Measurements from ENCODE around the gene GALNTL6. TPM values are rescaled to one million over a fixed set of nuclear protein-coding genes. Genes with fewer than 3 reads are reported as not detected.

Gene GALNTL6
- total RNA-seq, 1 experiment from 2014 or later: not detected

- TF ChIP-seq CTCF (conservative IDR thresholded peaks at IDR 0.05) (no peak), EZH2 (IDR thresholded peaks at IDR 0.05; ENCODE audit: low read depth) (no peak)
- no TSS peak for BruUV-seq (replicated peaks)
- Histone ChIP-seq H3K4me1 (replicated peaks; ENCODE audit: insufficient read depth) (peaks cover 31% of the 10 kb centered on the region), H3K27me3 (ENCODE audit: insufficient read depth, low read depth) (no peaks in the 10 kb centered on the region), H3K79me2 (ENCODE audit: low read depth) (no peaks in the 10 kb centered on the region), H3K9me2 (ENCODE audit: insufficient read depth) (no peaks in the 10 kb centered on the region), H3K4me2 (no peak overlapping the region), H3K9me3 (ENCODE audit: insufficient read depth, low read depth) (peaks cover 4% of the 10 kb centered on the region; the same call in 1 of the 2 replicates), H3K36me3 (ENCODE audit: low read depth) (no peaks in the 10 kb centered on the region), H3F3A (ENCODE audit: insufficient read depth, low read depth) (peaks cover 10% of the 10 kb centered on the region), H3K4me3 (no peak overlapping the region), H2AFZ (no peak overlapping the region), H3K27ac (no peak overlapping the region), H4K20me1 (ENCODE audit: insufficient read depth) (no peaks in the 10 kb centered on the region)
- intact Hi-C loops (cut with micrococcal nuclease; ENCODE audit: unreplicated experiment): no loop called here
- ChIA-PET CTCF (no interaction called here), POLR2A (ENCODE audit: unreplicated experiment) (no interaction called here)
- no peak for DNase-seq
Measured at GRCh38 chr4:173076903-173077634, 1263.9 kb downstream of the GALNTL6 start.

- Histone ChIP-seq H3K36me3 (ENCODE audit: low read depth) (no peaks in the 10 kb centered on the region), H4K20me1 (ENCODE audit: insufficient read depth) (no peaks in the 10 kb centered on the region), H3F3A (ENCODE audit: insufficient read depth, low read depth) (no peaks in the 10 kb centered on the region), H3K27ac (no peak overlapping the region), H3K27me3 (ENCODE audit: insufficient read depth, low read depth) (no peaks in the 10 kb centered on the region), H3K79me2 (ENCODE audit: low read depth) (no peaks in the 10 kb centered on the region), H3K9me2 (ENCODE audit: insufficient read depth) (no peaks in the 10 kb centered on the region), H3K9me3 (ENCODE audit: insufficient read depth, low read depth) (no peaks in the 10 kb centered on the region), H3K4me1 (replicated peaks; ENCODE audit: insufficient read depth) (no peaks in the 10 kb centered on the region), H2AFZ (no peak overlapping the region), H3K4me2 (no peak overlapping the region), H3K4me3 (no peak overlapping the region)
- CTCF ChIA-PET: no interaction called here
- intact Hi-C loops (cut with micrococcal nuclease; ENCODE audit: unreplicated experiment): no loop called here
- DNase-seq: no peak
- BruUV-seq (replicated peaks): no TSS peak
- POLR2A ChIA-PET (ENCODE audit: unreplicated experiment): no interaction called here
- TF ChIP-seq CTCF (conservative IDR thresholded peaks at IDR 0.05) (no peak), EZH2 (IDR thresholded peaks at IDR 0.05; ENCODE audit: low read depth) (no peak)
Measured at GRCh38 chr4:173088144-173088543, 1274.9 kb downstream of the GALNTL6 start.
